GM21619 (cell line): Measurements from ENCODE around the gene ACADSB.

Experiments
- ATAC-seq: cut with Tn5 transposase; IDR thresholded peaks from one replicate; pipeline ENCODE4 v1.9.1; 2021; ENCODE audit not compliant: unreplicated experiment

Gene ACADSB

GRCh38 chr10:123008355-123009104 is at the start of gene ACADSB, which contains the start of gene IKZF5:
Gene ACADSB, plus strand, starts transcription at chr10:123009006. Its CDS starts 24 bp downstream, at chr10:123009030.
Gene IKZF5, minus strand, starts transcription at chr10:123008795. Its CDS starts 10,170 bp downstream, at chr10:122998625.
- peak; percentile 84 for ATAC-seq

GRCh38 chr10:122962405-122962804 is 46.4 kb upstream of the ACADSB start:
- no peak for ATAC-seq

DNA sequence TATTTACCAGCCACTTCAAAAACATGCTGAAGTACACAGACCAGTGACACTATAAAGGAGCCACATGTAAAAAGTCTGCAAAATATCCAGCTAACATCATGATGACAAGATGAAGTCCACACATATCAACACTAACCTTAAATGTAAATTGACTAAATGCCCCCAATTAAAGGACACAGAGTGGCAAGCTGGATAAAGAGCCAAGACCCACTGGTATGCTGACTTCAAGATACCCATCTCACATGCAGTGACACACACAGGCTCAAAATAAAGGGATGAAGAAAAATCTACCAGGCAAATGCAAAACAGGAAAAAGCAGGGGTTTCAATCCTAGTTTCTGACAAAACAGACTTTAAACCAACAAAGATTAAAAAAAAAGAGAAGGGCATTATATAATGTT is 41.9 kb upstream of the ACADSB start:
- no peak for ATAC-seq

GRCh38 chr10:122968698-122969097 is 40.1 kb upstream of the ACADSB start:
- ATAC-seq = no peak

DNA sequence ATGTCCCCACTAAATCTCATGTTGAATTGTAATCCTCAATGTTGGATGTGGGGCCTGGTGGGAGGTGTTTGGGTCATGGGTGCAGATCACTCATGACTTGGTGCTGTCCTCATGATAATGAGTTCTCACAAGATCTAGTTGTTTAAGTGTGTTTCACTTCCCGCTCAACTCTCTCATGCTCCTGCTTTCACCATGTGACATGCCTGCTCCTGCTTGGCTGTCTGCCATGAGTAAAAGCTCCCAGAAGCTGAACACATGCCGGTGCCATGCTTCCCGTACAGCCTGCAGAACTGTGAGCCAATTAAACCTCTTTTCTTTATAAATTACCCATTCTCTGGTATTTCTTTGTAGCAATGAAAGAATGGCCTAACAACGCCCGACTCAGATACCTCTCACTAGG is 34.8 kb upstream of the ACADSB start:
- no peak for ATAC-seq

DNA sequence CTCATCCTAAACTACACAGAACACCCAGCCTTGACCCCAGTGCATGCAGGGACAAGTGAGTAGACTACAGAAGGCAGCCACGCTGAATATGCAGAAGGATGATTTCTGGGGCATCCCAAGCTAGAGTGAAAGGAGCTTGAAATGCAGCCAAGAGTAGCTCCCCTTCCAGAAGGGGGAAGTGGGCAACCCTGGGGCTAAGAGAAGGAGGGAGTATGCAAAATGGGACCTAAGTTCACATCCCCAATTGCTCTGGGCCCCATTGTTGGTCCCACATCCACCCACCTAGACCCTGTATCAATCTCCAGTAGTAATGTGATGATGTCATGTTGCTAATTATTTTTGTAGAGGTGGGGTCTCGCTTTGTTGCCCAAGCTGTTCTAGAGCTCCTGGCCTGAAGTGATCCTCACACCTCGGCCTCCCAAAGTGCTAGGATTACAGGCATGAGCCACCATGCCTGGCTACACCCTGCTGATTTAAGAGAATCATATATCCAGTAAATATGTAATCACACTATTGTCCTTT is 34.2 kb upstream of the ACADSB start:
- ATAC-seq = no peak

GRCh38 chr10:122980209-122981065 is 28.4 kb upstream of the ACADSB start, which contains the start of gene PSTK:
Gene PSTK, plus strand, starts transcription at chr10:122980401. Its CDS starts 79 bp downstream, at chr10:122980480.
- peak; percentile 97 for ATAC-seq

DNA sequence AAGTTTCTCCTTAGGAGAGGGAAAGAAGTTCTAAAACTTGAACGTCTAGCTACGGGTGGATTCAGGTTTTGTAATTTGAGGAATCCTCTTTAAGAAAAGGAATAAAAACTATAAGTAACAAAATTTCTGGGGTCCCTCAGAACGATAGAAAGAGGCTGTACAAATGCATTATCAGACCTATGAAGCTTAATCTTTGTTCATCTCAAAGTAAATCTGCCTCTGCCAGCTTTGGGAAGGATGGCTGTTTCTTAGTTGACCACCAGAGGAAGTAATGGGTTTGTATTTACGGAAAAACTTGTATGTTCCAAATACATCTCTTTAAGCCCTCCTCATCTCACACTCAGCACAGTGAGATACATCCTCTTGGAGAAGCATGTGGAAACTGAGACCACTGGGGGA is 27.7 kb upstream of the ACADSB start:
- ATAC-seq = no peak

DNA sequence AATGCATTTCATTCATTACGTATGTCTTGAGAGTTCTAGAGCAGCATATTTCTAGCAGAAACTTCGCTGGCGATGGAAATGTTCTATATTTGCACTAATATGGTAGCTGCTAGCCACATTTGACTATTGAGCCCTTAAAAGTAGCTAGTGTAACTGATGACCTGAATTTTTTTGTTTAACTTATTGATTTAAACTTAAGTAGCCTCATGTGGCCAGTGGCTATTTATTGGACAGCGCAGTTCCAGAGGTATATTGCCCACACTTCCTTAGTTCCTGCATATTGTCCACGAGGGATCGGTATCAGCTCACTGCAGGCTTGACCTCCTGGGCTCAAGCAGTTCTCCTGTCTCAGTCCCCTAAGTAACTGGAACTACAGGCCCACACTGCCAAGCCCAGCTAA is 24.9 kb upstream of the ACADSB start:
- ATAC-seq = no peak

DNA sequence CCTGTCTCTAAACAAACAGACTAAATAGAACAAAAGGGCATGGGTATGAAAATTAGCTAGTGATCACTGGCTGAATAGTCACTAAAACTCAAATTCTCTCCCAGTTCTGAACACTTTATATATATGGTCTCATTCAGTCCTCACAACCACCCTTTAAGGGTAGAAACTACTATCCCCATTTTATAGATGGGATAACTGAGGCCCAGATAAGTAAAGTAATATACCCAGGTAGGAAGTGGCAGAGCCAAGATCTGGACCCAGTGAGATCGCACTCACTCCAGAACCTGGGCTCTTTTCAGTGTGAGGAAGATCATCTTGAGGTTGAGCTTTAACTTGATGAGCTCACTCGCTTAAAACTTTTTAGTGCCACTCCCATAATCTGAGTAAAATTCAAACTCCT is 24.1 kb upstream of the ACADSB start:
- ATAC-seq = no peak

- ATAC-seq = no peak
Observed at GRCh38 chr10:122986335-122986734, 22.5 kb upstream of the ACADSB start.

- ATAC-seq = no peak
Observed at GRCh38 chr10:122988501-122988900, 20.3 kb upstream of the ACADSB start.

GRCh38 chr10:122990278-122990677 is 18.5 kb upstream of the ACADSB start:
- ATAC-seq = no peak

GRCh38 chr10:122992031-122992585 is 16.7 kb upstream of the ACADSB start:
- no peak for ATAC-seq

DNA sequence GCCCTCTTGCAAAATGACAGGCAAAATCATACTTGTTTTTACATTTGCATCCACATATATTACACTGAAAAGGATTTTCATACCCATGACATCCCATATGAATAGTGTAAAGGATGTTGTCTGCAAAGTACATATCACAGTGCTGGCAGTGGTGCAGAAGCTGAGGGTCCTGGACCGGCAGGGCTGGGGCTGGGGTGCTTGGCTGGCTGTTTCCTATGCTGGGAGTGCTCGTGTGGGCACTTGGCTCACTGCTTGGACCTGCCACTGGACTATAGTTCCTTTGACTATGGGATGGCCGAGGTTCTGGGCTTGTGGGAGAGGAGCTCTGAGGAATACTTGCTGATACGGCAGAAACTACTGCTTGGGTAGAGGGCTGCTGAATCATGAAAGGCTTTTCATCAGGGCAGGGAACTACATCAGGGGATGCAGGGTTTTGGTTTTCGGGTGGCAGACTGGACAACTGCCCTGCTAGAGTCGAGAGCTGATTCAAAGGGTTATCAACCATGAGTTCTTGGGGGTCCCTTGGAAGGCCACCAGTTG is 14.9 kb upstream of the ACADSB start:
- no peak for ATAC-seq

DNA sequence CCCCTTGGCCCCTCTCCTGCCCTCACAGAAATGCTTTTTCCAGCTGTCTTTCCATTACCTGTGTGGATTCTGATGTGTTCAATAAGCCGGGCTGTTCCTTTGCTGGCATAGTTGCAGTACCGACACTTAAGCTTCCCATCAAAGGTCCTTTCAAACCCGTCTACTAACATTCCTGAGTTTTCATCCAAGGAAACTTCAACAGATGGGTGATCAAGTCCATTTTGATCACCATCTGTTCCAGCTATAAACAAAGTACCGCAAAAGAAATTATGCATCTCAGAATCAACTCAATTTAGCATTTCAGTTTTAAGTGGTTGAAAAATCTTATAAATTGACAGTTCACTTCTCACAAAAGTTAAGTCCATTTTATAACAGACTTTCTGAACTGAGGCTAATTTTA is 12.9 kb upstream of the ACADSB start:
- ATAC-seq = no peak

- ATAC-seq = no peak
Observed at GRCh38 chr10:122997864-122998263, 10.9 kb upstream of the ACADSB start.

GRCh38 chr10:122998360-122998917 is 10.4 kb upstream of the ACADSB start:
- ATAC-seq = no peak

DNA sequence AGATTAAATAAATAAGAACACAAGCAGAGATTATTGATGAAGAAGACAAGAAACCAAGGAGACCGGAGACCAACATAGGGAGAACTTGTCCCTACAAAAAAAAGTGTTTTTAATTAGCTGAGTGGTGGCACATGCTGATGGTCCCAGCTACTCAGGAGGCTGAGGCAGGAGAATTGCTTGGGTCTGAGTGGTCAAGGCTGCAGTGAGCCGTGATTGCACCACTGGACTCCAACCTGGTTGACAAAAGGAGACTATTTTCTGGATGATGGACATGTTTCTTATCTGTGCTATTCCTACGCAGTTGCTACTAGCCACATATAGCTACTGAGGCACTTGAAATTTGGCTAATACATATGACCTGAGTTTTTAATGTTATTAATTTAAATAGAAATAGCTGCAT is 9.9 kb upstream of the ACADSB start:
- no peak for ATAC-seq

DNA sequence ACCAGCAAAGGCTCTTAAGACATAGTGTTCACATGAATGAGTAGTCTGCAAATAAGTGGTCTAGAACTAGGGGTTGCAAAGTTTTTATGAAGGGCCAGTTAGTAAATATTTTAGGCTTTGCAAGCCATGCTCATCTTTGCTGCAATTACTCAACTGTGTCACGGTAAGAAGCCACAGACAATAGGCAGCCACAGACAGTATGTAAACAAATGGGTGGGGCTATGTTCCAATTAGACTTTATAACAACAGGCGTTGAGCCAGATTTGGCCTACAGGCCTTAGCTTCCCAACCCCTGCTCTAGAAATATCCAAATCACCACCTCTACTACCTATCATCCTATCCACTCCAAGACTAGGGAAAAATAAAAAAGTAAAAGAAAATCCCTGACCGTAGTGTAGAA is 9.5 kb upstream of the ACADSB start:
- no peak for ATAC-seq

DNA sequence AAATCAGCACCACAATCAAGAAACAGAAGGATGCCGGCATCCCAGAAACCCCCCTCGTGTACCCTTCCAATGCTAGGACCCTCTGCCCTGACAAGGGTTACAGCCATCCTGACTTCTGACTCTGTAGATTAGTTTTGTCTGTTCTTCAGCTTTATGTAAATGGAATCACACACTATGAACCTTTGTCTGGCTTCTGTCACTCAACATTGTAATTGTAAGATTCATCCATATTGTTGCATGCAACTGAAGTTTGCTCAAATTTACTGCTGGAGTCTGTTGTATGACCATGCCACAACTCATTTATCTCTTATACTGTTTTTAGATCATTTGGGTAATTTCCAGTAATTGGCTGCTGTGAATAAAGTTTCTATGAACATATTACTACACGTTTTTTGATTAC is 8.7 kb upstream of the ACADSB start:
- ATAC-seq = no peak
